Umbilical cord (tissue), 2 donors: ENCODE data around the gene PCCA. TPM values are rescaled to one million over a fixed set of nuclear protein-coding genes. Genes with fewer than 3 reads are reported as not detected.
"Not testable (repeated sequence)": the region's sequence is repeated elsewhere in the genome, so short reads cannot be mapped to it uniquely, and the experiment has no call there.

ENCODE experiments used
- DNase-seq: peaks from one replicate; pipeline ENCODE4 v3.0.0-alpha.2; 2015; ENCODE audit warnings: low spot score
- total RNA-seq: library from RNA; depleted of rRNA; stranded (reverse); fragments of >200 nt; gene quantifications from one replicate; pipeline ENCODE4 v1.2.3, GENCODE V29; 2014; ENCODE audit warnings: low replicate concordance; ENCODE audit not compliant: insufficient read depth

The PCCA gene
- total RNA-seq, 1 donor from 2014 or later: 70.3 TPM

- no peak for DNase-seq
These were observed 151.4 kb downstream of the PCCA start for GRCh38 chr13:100240109-100240779.

- peak; percentile 16 for DNase-seq
These were observed 155.5 kb downstream of the PCCA start for GRCh38 chr13:100244431-100244830.

GRCh38 chr13:100245104-100245503 lies 156.2 kb downstream of the PCCA start:
- no peak for DNase-seq

GRCh38 chr13:100247937-100248336 lies 159.0 kb downstream of the PCCA start:
- DNase-seq: no peak

- DNase-seq: no peak
These were observed 165.1 kb downstream of the PCCA start for GRCh38 chr13:100254002-100254401.

- no peak for DNase-seq
These were observed 173.5 kb downstream of the PCCA start for GRCh38 chr13:100262404-100262803.

GRCh38 chr13:100266026-100266425 lies 177.1 kb downstream of the PCCA start:
- no peak for DNase-seq

GRCh38 chr13:100269837-100270236 lies 180.9 kb downstream of the PCCA start:
- peak; percentile 67 for DNase-seq

- no peak for DNase-seq
These were observed 184.2 kb downstream of the PCCA start for GRCh38 chr13:100273138-100273537.

- DNase-seq: no peak
These were observed 184.7 kb downstream of the PCCA start for GRCh38 chr13:100273552-100273951.

- DNase-seq: no peak
These were observed 186.1 kb downstream of the PCCA start for GRCh38 chr13:100274942-100275506.

- no peak for DNase-seq
These were observed 186.9 kb downstream of the PCCA start for GRCh38 chr13:100275746-100276145.

GRCh38 chr13:100280681-100281080 lies 191.8 kb downstream of the PCCA start:
- DNase-seq: no peak

- not testable (repeated sequence) for DNase-seq
These were observed 193.4 kb downstream of the PCCA start for GRCh38 chr13:100282306-100282705.

GRCh38 chr13:100290165-100290801 lies 201.4 kb downstream of the PCCA start:
- peak; percentile 33 for DNase-seq

- DNase-seq: no peak
These were observed 202.7 kb downstream of the PCCA start for GRCh38 chr13:100291624-100292023.

GRCh38 chr13:100297413-100297812 lies 208.5 kb downstream of the PCCA start:
- no peak for DNase-seq

GRCh38 chr13:100298116-100298681 lies 209.3 kb downstream of the PCCA start:
- DNase-seq: no peak

- DNase-seq: no peak
These were observed 209.8 kb downstream of the PCCA start for GRCh38 chr13:100298691-100299090.

GRCh38 chr13:100300243-100300642 lies 211.3 kb downstream of the PCCA start:
- no peak for DNase-seq

- DNase-seq: no peak
These were observed 211.8 kb downstream of the PCCA start for GRCh38 chr13:100300708-100301107.

- no peak for DNase-seq
These were observed 212.5 kb downstream of the PCCA start for GRCh38 chr13:100301418-100301817.

- DNase-seq: no peak
These were observed 213.5 kb downstream of the PCCA start for GRCh38 chr13:100302391-100302790.
